ENCODE results near the gene SLC43A2.

SLC43A2 gene

DNA sequence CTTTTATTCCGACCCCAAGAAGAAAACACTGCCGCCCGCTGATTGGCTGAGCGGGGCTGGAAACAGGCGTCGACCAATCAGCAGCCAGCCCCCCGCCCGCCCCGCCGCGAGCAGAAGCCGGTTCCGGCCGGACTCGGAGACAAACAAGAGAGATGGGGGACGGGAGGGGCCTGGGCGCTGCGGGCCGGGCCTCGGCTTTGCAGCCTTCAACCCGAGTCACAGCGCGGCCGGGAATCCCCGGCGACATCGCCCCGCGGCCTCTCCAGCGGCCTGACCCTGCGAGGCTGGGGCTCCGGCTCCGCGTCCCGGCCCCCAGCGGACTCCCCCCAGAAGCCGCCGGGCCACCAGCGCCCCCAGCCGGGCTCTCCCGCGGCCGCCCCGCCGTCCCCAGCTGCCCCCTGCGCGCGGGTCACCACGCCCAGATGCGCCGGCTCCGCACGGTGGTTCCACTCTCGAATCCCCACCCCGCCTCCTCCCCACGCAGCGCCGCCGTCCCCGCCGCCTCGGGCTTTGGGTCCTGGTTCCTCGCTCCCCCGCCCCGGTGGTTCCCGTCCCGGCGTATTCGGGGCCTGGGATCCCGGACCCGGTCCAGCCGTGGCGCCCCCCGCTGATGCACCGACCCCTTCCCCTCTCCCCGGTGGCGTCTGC, 346 bp upstream of the SLC43A2 start:
- H3K9me2 ChIP-seq (replicated peaks; ENCODE audit: insufficient read depth, low read length) = no peaks in the 10 kb centered on the region
- H3K36me3 ChIP-seq (replicated peaks; ENCODE audit: insufficient read depth, low read length) = no peaks in the 10 kb centered on the region
- H3K27me3 ChIP-seq (replicated peaks; ENCODE audit: insufficient read depth, low read length) = no peaks in the 10 kb centered on the region
- no peaks in the 10 kb centered on the region for H4K20me1 ChIP-seq (ENCODE audit: insufficient read depth, low read length)
- no peaks in the 10 kb centered on the region for H3K79me2 ChIP-seq (ENCODE audit: low read length)
- H3K4me3 ChIP-seq (ENCODE audit: low read length) = peak overlapping the region; percentile 98
- peak overlapping the region; percentile 86 for H3K9ac ChIP-seq (ENCODE audit: low read length)
- no peak for TF ChIP-seq EZH2phosphoT487 (IDR thresholded peaks at IDR 0.05; ENCODE audit: low read length)
- no peak for TF ChIP-seq EZH2 (optimal IDR thresholded peaks at IDR 0.05; ENCODE audit: low read depth, low read length)
- TF ChIP-seq, protein P1, sequence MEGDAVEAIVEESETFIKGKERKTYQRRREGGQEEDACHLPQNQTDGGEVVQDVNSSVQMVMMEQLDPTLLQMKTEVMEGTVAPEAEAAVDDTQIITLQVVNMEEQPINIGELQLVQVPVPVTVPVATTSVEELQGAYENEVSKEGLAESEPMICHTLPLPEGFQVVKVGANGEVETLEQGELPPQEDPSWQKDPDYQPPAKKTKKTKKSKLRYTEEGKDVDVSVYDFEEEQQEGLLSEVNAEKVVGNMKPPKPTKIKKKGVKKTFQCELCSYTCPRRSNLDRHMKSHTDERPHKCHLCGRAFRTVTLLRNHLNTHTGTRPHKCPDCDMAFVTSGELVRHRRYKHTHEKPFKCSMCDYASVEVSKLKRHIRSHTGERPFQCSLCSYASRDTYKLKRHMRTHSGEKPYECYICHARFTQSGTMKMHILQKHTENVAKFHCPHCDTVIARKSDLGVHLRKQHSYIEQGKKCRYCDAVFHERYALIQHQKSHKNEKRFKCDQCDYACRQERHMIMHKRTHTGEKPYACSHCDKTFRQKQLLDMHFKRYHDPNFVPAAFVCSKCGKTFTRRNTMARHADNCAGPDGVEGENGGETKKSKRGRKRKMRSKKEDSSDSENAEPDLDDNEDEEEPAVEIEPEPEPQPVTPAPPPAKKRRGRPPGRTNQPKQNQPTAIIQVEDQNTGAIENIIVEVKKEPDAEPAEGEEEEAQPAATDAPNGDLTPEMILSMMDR (IDR thresholded peaks at IDR 0.05; ENCODE audit: low read length) = peak; percentile 26
- peaks cover 27% of the 10 kb centered on the region for H3K4me1 ChIP-seq (ENCODE audit: low read length)
- H3K9me3 ChIP-seq (replicated peaks; ENCODE audit: insufficient read depth, low read length) = no peaks in the 10 kb centered on the region
- peak; percentile 94 for DNase-seq
- peak overlapping the region; percentile 99 for H3K4me2 ChIP-seq (ENCODE audit: low read depth, low read length)
- H3F3A ChIP-seq (ENCODE audit: insufficient read depth, low read length) = peaks cover 26% of the 10 kb centered on the region
- peak overlapping the region; percentile 96 for H2AFZ ChIP-seq (ENCODE audit: low read length)
- peak overlapping the region; percentile 76; the same call in 1 of the 2 replicates for H3K27ac ChIP-seq (ENCODE audit: low read length)

DNA sequence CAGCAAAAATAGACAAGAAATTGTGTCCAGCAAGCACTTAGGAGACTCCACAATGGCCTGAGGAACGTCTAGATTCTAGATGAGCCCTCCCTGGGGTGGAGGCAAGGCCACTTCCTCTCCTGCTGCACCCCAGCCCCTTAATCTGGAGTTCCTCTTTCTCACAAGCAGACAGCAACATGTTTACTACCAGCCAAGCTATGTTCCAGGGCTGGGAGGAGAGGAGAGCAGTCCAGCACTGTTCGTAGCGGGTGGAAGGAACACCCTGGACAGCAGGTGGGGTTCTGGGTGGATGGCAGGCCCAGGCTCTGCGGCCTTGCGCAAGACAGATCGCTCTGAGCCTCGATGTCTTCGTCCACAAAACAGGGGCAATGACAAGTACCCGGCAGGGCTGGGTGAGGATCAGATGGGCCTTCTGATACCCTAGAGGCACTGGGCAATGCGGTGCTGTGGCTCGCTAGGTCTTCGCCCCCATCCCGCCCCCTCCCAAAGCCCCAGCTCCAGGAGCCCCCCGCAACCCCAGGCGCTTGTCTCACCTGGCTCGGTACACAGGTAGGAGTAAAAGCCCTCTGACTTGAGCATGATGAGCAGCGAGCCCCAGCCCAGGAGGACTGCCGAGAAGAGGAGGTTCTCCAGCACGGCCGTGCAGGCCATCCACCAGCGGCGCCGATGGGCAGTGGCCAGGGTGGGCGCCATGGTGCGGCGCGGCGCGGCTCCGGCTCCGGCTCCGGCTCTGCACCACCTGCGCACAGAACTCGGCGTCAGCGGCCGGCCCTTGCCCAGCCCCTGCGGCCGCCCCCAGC, 1.3 kb downstream of the SLC43A2 start:
- DNase-seq = no peak
- H3K79me2 ChIP-seq (ENCODE audit: low read length) = no peaks in the 10 kb centered on the region
- H3K4me1 ChIP-seq (ENCODE audit: low read length) = peaks cover 27% of the 10 kb centered on the region
- H3K4me2 ChIP-seq (ENCODE audit: low read depth, low read length) = peak overlapping the region; percentile 99
- H3K9me3 ChIP-seq (replicated peaks; ENCODE audit: insufficient read depth, low read length) = no peaks in the 10 kb centered on the region
- H3K27ac ChIP-seq (ENCODE audit: low read length) = no peak overlapping the region
- H3K36me3 ChIP-seq (replicated peaks; ENCODE audit: insufficient read depth, low read length) = no peaks in the 10 kb centered on the region
- peak overlapping the region; percentile 98 for H3K4me3 ChIP-seq (ENCODE audit: low read length)
- peak overlapping the region; percentile 86; the same call in 1 of the 2 replicates for H3K9ac ChIP-seq (ENCODE audit: low read length)
- H2AFZ ChIP-seq (ENCODE audit: low read length) = no peak overlapping the region
- peaks cover 26% of the 10 kb centered on the region for H3F3A ChIP-seq (ENCODE audit: insufficient read depth, low read length)
- no peaks in the 10 kb centered on the region for H3K27me3 ChIP-seq (replicated peaks; ENCODE audit: insufficient read depth, low read length)
- no peaks in the 10 kb centered on the region for H3K9me2 ChIP-seq (replicated peaks; ENCODE audit: insufficient read depth, low read length)
- TF ChIP-seq EZH2phosphoT487 (IDR thresholded peaks at IDR 0.05; ENCODE audit: low read length) (no peak), EZH2 (optimal IDR thresholded peaks at IDR 0.05; ENCODE audit: low read depth, low read length) (no peak)
- TF ChIP-seq, protein P1 (IDR thresholded peaks at IDR 0.05; ENCODE audit: low read length) = no peak
- no peaks in the 10 kb centered on the region for H4K20me1 ChIP-seq (ENCODE audit: insufficient read depth, low read length)

DNA sequence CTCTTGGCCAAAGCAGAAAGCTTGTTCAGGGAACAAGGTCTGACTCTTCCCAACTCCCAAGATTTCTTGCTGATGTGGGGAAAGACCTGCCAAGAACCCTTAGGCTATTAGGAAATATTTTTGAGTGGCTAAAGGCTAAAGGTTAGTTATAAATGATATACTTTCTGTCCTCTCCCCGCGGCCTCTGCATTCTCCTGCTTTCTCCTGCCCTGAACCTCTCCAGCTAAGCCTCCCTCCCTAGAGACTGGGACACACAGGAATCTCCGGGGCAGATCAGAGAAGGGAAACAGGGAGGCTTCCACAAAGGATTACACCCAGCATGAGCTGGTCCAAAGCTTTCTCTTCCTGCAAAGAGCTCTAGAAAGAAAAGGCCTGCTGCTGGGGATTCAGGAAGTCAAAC, 2.3 kb downstream of the SLC43A2 start:
- Histone ChIP-seq H3K27me3 (replicated peaks; ENCODE audit: insufficient read depth, low read length) (no peaks in the 10 kb centered on the region), H3K9me2 (replicated peaks; ENCODE audit: insufficient read depth, low read length) (no peaks in the 10 kb centered on the region), H3F3A (ENCODE audit: insufficient read depth, low read length) (peaks cover 20% of the 10 kb centered on the region), H3K4me2 (ENCODE audit: low read depth, low read length) (no peak overlapping the region), H3K4me3 (ENCODE audit: low read length) (no peak overlapping the region), H3K36me3 (replicated peaks; ENCODE audit: insufficient read depth, low read length) (no peaks in the 10 kb centered on the region), H4K20me1 (ENCODE audit: insufficient read depth, low read length) (no peaks in the 10 kb centered on the region), H3K27ac (ENCODE audit: low read length) (no peak overlapping the region), H2AFZ (ENCODE audit: low read length) (no peak overlapping the region), H3K4me1 (ENCODE audit: low read length) (peaks cover 22% of the 10 kb centered on the region), H3K9ac (ENCODE audit: low read length) (no peak overlapping the region), H3K79me2 (ENCODE audit: low read length) (no peaks in the 10 kb centered on the region), H3K9me3 (replicated peaks; ENCODE audit: insufficient read depth, low read length) (no peaks in the 10 kb centered on the region)
- TF ChIP-seq, protein P1 (IDR thresholded peaks at IDR 0.05; ENCODE audit: low read length) = no peak
- TF ChIP-seq EZH2 (optimal IDR thresholded peaks at IDR 0.05; ENCODE audit: low read depth, low read length) (no peak), EZH2phosphoT487 (IDR thresholded peaks at IDR 0.05; ENCODE audit: low read length) (no peak)
- DNase-seq = no peak

All from MM.1S (cell line).